Keratinocyte (primary cell): ENCODE measurements around the gene IQGAP3. TPM values are rescaled to one million over a fixed set of nuclear protein-coding genes. Genes with fewer than 3 reads are reported as not detected.

ENCODE experiments used
- DNase-seq: peaks from one replicate; pipeline ENCODE4 v3.0.0-alpha.2; 2011; ENCODE audit warnings: low read depth, missing footprints, low spot score
- FAIRE-seq: peaks from 2 replicates; lab custom pipeline; 2011; peaks lifted over from hg19 to GRCh38; lab: Jason Lieb, UNC
- H2AFZ ChIP-seq: 2 replicates; pipeline ENCODE4 v1.6.0; 2012; ENCODE audit warnings: low read length, control low read depth, inconsistent platforms; ENCODE audit not compliant: control insufficient read depth
- H3K27ac ChIP-seq: 2 replicates; pipeline ENCODE4 v1.5.1; 2011; ENCODE audit warnings: low read length; ENCODE audit not compliant: control insufficient read depth, insufficient read depth
- H3K27me3 ChIP-seq: 3 replicates; pipeline ENCODE4 v1.6.0; 2011; ENCODE audit warnings: low read length; ENCODE audit not compliant: control insufficient read depth, insufficient read depth; ENCODE audit errors: extremely low read depth
- H3K36me3 ChIP-seq, 2 experiments: 2 replicates in 1 of 2; 3 replicates in 1 of 2; pipeline ENCODE4 v1.5.1; 2011; ENCODE audit warnings: low read length in 2 of 2, mild to moderate bottlenecking in 1 of 2; ENCODE audit not compliant: control insufficient read depth in 2 of 2, insufficient read depth in 2 of 2; ENCODE audit errors: extremely low read depth in 1 of 2
- H3K4me1 ChIP-seq: 3 replicates; pipeline ENCODE4 v1.5.1; 2011; ENCODE audit warnings: low read length; ENCODE audit not compliant: control insufficient read depth, insufficient read depth; ENCODE audit errors: extremely low read depth
- H3K4me2 ChIP-seq: 3 replicates; pipeline ENCODE4 v1.6.0; 2011; ENCODE audit warnings: low read depth, low read length; ENCODE audit not compliant: control insufficient read depth, insufficient read depth; ENCODE audit errors: extremely low read depth
- H3K4me3 ChIP-seq, 3 experiments: fragments of 200-600 bp in 1 of 3; sonication (generic) in 1 of 3; 2 replicates in 2 of 3; 3 replicates in 1 of 3; pipeline ENCODE4 v1.5.1; 2011 to 2016; ENCODE audit warnings: low read length in 3 of 3, mild to moderate bottlenecking in 3 of 3, control low read depth in 2 of 3, inconsistent platforms in 1 of 3, low read depth in 1 of 3, mixed read lengths in 1 of 3, mixed run types in 1 of 3, moderate library complexity in 1 of 3; ENCODE audit not compliant: control insufficient read depth in 2 of 3, insufficient read depth in 2 of 3; ENCODE audit errors: extremely low read depth in 1 of 3
- H3K79me2 ChIP-seq: 2 replicates; pipeline ENCODE4 v1.6.0; 2012; ENCODE audit warnings: low read length; ENCODE audit not compliant: control insufficient read depth, insufficient read depth
- H3K9ac ChIP-seq: 3 replicates; pipeline ENCODE4 v1.6.0; 2011; ENCODE audit warnings: low read length; ENCODE audit not compliant: control insufficient read depth, insufficient read depth; ENCODE audit errors: extremely low read depth
- H3K9me1 ChIP-seq: 3 replicates; pipeline ENCODE4 v1.6.0; 2011; ENCODE audit warnings: low read length; ENCODE audit not compliant: control insufficient read depth, insufficient read depth; ENCODE audit errors: extremely low read depth
- H3K9me3 ChIP-seq: 2 replicates; pipeline ENCODE4 v1.5.1; 2012; ENCODE audit warnings: low read depth, low read length; ENCODE audit not compliant: control insufficient read depth
- H4K20me1 ChIP-seq: 3 replicates; pipeline ENCODE4 v1.6.0; 2011; ENCODE audit warnings: low read length; ENCODE audit not compliant: control insufficient read depth, insufficient read depth; ENCODE audit errors: extremely low read depth
- EZH2 ChIP-seq: IDR thresholded peaks from one replicate; pipeline ENCODE4 v1.6.1; 2012; ENCODE audit warnings: inconsistent platforms, mild to moderate bottlenecking, low read length, moderate library complexity
- dilution Hi-C: fragments of 300-500 bp; cut with MboI; formaldehyde crosslinking; loops from one replicate; pipeline ENCODE4 v1.7.0; 2020; ENCODE audit warnings: low sequenced_read_pairs; ENCODE audit not compliant: extremely low pct_ligation_motif_present
- polyA plus RNA-seq, 5 experiments: library from polyadenylated mRNA; depleted of rRNA in 3 of 5; stranded (reverse) in 3 of 5; stranded (forward) in 1 of 5; unstranded in 1 of 5; fragments of >200 nt; gene quantifications; 1 replicate in 1 of 5; 2 replicates in 3 of 5; 3 replicates in 1 of 5; pipeline versions ENCODE4 v1.2.1 to v1.2.3, GENCODE V29; 2011 to 2012; ENCODE audit warnings: missing spikeins in 2 of 5, low read depth in 1 of 5, low replicate concordance in 1 of 5
- small RNA-seq, 3 experiments: library from RNA; depleted of rRNA; stranded (forward); fragments of <200 nt; gene quantifications; one replicate each; pipeline ENCODE3, GENCODE V24; 2012; ENCODE audit warnings: low read depth in 3 of 3, low replicate concordance in 1 of 3; ENCODE audit not compliant: insufficient read length in 3 of 3
- TF ChIP-seq, protein P1 (sequence below), 3 experiments: IDR thresholded peaks in 1 of 3; conservative IDR thresholded peaks in 1 of 3; optimal IDR thresholded peaks in 1 of 3; 2 replicates in 2 of 3; 3 replicates in 1 of 3; pipeline versions ENCODE3 to v1.5.1; 2011; ENCODE audit warnings: low read length in 3 of 3, mild to moderate bottlenecking in 3 of 3, moderate library complexity in 2 of 3, control low read depth in 1 of 3, inconsistent platforms in 1 of 3; ENCODE audit not compliant: insufficient read depth in 2 of 3; ENCODE audit errors: extremely low read depth in 1 of 3

Gene IQGAP3
- polyA plus RNA-seq, 1 donor (not counting 4 experiments of a cell fraction or from before 2014, with no cell fraction given), result 5.3 TPM

DNA sequence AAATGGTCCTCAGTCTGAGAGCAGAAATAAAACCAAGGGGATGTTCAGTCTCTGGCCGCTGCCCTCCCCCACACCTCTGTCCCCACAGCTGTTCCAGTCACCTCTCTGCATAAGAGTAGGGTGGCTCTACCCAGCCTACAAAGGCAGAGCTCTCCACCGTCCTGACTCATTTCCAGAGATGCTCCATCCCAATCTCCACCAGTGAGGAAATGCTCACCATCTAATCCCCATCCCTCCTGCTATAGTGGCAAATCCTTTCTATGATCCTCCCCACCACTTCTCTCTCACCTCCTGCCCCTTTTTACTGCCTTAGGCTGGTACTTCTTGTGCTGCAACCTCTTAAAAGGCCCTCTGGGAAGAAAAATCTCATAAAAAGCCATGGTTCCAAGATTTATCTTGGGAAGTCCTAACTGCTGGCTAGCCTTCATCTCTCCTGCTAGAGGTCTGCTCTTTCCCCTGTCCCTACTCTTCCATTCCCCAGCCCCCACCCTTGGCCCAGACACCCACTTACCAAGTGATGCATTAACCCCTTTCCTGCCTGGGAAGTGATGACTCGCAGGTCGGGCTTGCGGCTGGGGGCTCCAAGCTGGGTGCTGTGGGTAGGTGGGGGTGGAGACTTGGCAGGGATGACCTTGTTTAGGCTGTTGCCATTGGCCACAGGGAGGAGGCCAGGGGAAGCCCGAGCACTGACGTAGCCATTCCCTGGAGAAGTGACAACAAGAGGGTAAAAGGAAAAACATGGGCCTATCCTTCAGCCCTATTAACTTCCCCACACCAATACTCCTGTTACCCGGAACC, 95.7 kb downstream of the IQGAP3 start:
- Histone ChIP-seq H3K79me2 (no peaks in the 10 kb centered on the region), H3K36me3 (peaks cover 56 to 62% of the 10 kb centered on the region in 2 experiments), H4K20me1 (no peaks in the 10 kb centered on the region), H3K9ac (no peak overlapping the region), H3K27ac (peak overlapping the region; percentile 10), H3K9me1 (peaks cover 3% of the 10 kb centered on the region), H3K4me3 (no peak overlapping the region), H3K9me3 (no peaks in the 10 kb centered on the region), H3K4me2 (no peak overlapping the region), H3K27me3 (no peaks in the 10 kb centered on the region), H3K4me1 (peaks cover 17% of the 10 kb centered on the region), H2AFZ (no peak overlapping the region)
- DNase-seq (no peak), FAIRE-seq (no peak)
- TF ChIP-seq, protein P1, sequence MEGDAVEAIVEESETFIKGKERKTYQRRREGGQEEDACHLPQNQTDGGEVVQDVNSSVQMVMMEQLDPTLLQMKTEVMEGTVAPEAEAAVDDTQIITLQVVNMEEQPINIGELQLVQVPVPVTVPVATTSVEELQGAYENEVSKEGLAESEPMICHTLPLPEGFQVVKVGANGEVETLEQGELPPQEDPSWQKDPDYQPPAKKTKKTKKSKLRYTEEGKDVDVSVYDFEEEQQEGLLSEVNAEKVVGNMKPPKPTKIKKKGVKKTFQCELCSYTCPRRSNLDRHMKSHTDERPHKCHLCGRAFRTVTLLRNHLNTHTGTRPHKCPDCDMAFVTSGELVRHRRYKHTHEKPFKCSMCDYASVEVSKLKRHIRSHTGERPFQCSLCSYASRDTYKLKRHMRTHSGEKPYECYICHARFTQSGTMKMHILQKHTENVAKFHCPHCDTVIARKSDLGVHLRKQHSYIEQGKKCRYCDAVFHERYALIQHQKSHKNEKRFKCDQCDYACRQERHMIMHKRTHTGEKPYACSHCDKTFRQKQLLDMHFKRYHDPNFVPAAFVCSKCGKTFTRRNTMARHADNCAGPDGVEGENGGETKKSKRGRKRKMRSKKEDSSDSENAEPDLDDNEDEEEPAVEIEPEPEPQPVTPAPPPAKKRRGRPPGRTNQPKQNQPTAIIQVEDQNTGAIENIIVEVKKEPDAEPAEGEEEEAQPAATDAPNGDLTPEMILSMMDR (optimal IDR thresholded peaks at IDR 0.05 in 1 of 3, IDR thresholded peaks at IDR 0.05 in 1 of 3, conservative IDR thresholded peaks at IDR 0.05 in 1 of 3; ENCODE audit: extremely low read depth in 1 of 3, insufficient read depth in 2 of 3, low read length in 3 of 3), result no peak
- TF ChIP-seq EZH2, result no peak
- dilution Hi-C loops, result no loop called here

- no peak overlapping the region for H2AFZ ChIP-seq
- TF ChIP-seq EZH2, result no peak
- TF ChIP-seq, protein P1 (optimal IDR thresholded peaks at IDR 0.05 in 1 of 3, IDR thresholded peaks at IDR 0.05 in 1 of 3, conservative IDR thresholded peaks at IDR 0.05 in 1 of 3; ENCODE audit: extremely low read depth in 1 of 3, insufficient read depth in 2 of 3, low read length in 3 of 3), result no peak
- H3K79me2 ChIP-seq, result no peaks in the 10 kb centered on the region
- peak overlapping the region; percentile 68 for H3K27ac ChIP-seq
- dilution Hi-C loops, result no loop called here
- H3K9me3 ChIP-seq, result no peaks in the 10 kb centered on the region
- H3K9me1 ChIP-seq, result peaks cover 3% of the 10 kb centered on the region
- H3K9ac ChIP-seq, result peak overlapping the region; percentile 56
- no peak for DNase-seq
- no peaks in the 10 kb centered on the region for H4K20me1 ChIP-seq
- H3K4me3 ChIP-seq, result no peak overlapping the region
- peaks cover 17% of the 10 kb centered on the region for H3K4me1 ChIP-seq
- H3K27me3 ChIP-seq, result no peaks in the 10 kb centered on the region
- no peak for FAIRE-seq
- H3K4me2 ChIP-seq, result no peak overlapping the region
- peaks cover 48 to 58% of the 10 kb centered on the region in 2 experiments for H3K36me3 ChIP-seq
These were observed 96.5 kb downstream of the IQGAP3 start for GRCh38 chr1:156475568-156476500.

Small RNAs within 50 kb of the gene (small RNA-seq; reads per million reads assigned to genes)
- 0 reads per million in 3 experiments for gene RF00019

Other genes with a start within 250 kb of the IQGAP3 start
- 477 to 530 TPM (median 499 TPM) in 3 replicates for gene CCT3, start 234.3 kb downstream of the IQGAP3 start, polyA plus RNA-seq
- gene TSACC, start 234.0 kb downstream of the IQGAP3 start, polyA plus RNA-seq, result 2.2 to 5.4 TPM (median 2.5 TPM) in 3 replicates
- gene RHBG, start 203.4 kb downstream of the IQGAP3 start, polyA plus RNA-seq, result not detected in 3 replicates
- gene MEF2D, start 71.8 kb downstream of the IQGAP3 start, polyA plus RNA-seq, result 8.7 to 11.5 TPM (median 9.3 TPM) in 3 replicates
- gene TTC24, start 7.2 kb upstream of the IQGAP3 start, polyA plus RNA-seq, result not detected in 3 replicates
- 74.7 to 93.4 TPM (median 81.3 TPM) in 3 replicates for gene NAXE, start 19.2 kb upstream of the IQGAP3 start, polyA plus RNA-seq
- gene GPATCH4, start 28.9 kb upstream of the IQGAP3 start, polyA plus RNA-seq, result 31.8 to 48.9 TPM (median 43.5 TPM) in 3 replicates
- gene HAPLN2, start 46.9 kb upstream of the IQGAP3 start, polyA plus RNA-seq, result not detected in 3 replicates
- gene BCAN, start 69.6 kb upstream of the IQGAP3 start, polyA plus RNA-seq, result not detected in 3 replicates
- gene NES, start 104.8 kb upstream of the IQGAP3 start, polyA plus RNA-seq, result 0.01 TPM in 2 of 3 replicates, not detected in the other
- gene CRABP2, start 133.0 kb upstream of the IQGAP3 start, polyA plus RNA-seq, result 6.5 to 12.7 TPM (median 8.4 TPM) in 3 replicates
- gene METTL25B, start 155.9 kb upstream of the IQGAP3 start, polyA plus RNA-seq, result 6.0 to 10.7 TPM (median 6.3 TPM) in 3 replicates
- gene ISG20L2, start 156.2 kb upstream of the IQGAP3 start, polyA plus RNA-seq, result 48.1 to 56.6 TPM (median 48.6 TPM) in 3 replicates
- gene MRPL24, start 168.5 kb upstream of the IQGAP3 start, polyA plus RNA-seq, result 111 to 157 TPM (median 122 TPM) in 3 replicates
- gene HDGF, start 179.1 kb upstream of the IQGAP3 start, polyA plus RNA-seq, result 172 to 240 TPM (median 196 TPM) in 3 replicates
- gene PRCC, start 195.0 kb upstream of the IQGAP3 start, polyA plus RNA-seq, result 29.9 to 70.7 TPM (median 40.4 TPM) in 3 replicates
- 1.9 to 4.5 TPM (median 2.5 TPM) in 3 replicates for gene SH2D2A, start 244.3 kb upstream of the IQGAP3 start, polyA plus RNA-seq